ENCODE results near the gene YBX2.
A peak's percentile ranks its signal among the peaks of the same experiment; 100 is the strongest.
"Not testable (repeated sequence)": the region's sequence is repeated elsewhere in the genome, so short reads cannot be mapped to it uniquely, and the experiment has no call there.

YBX2 gene

GRCh38 chr17:7294614-7295153 is at the start of gene YBX2:
Gene YBX2, minus strand, starts transcription at chr17:7294639. Its CDS starts 139 bp downstream, at chr17:7294500.
- H3K27ac ChIP-seq (ENCODE audit: low read depth, low read length): peak within 1 kb of the TSS; percentile 47
- H3K9ac ChIP-seq (ENCODE audit: low read depth, low read length): no peak within 1 kb of the TSS
- peak within 1 kb of the TSS; percentile 66 for H3K4me3 ChIP-seq (ENCODE audit: low read depth, low read length)

DNA sequence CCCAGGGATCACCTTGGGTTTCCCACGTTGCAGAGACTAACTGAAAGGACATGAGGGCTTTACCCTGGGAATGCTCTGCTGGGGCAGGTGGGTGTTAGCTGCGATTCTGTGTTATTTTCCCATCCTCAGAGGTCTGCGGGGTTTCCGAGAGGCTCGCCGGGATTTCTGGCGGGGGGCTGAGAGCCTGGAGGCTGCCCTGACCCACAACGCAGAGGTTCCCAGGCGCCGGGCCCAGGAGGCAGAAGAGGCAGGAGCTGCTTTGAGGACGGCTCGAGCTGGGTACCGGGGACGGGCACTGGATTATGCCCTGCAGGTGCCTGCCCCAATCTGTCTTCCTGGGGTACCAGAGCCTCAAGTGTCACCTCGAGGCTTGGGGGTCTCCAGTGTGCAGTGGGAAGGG is 48.8 kb upstream of the YBX2 start:
- Histone ChIP-seq H3K36me3 (ENCODE audit: control insufficient read depth, insufficient read depth, low read length) (no peaks in the 10 kb centered on the region), H3K27me3 (ENCODE audit: control insufficient read depth, insufficient read depth, low read length) (no peaks in the 10 kb centered on the region), H3K9ac (ENCODE audit: low read depth, low read length) (no peak overlapping the region), H3K9me3 (ENCODE audit: control insufficient read depth, insufficient read depth, low read length) (no peaks in the 10 kb centered on the region), H3K4me3 (ENCODE audit: low read depth, low read length) (no peak overlapping the region), H3K27ac (ENCODE audit: low read depth, low read length) (no peak overlapping the region), H3K4me1 (ENCODE audit: control insufficient read depth, insufficient read depth, low read length) (no peaks in the 10 kb centered on the region)

More at GRCh38 chr17:7294614-7295153, at the start of gene YBX2:
- peaks cover 27% of the 10 kb centered on the region for H3K27me3 ChIP-seq (ENCODE audit: control insufficient read depth, insufficient read depth, low read length)
- peaks cover 9% of the 10 kb centered on the region for H3K4me1 ChIP-seq (ENCODE audit: control insufficient read depth, insufficient read depth, low read length)
- no peaks in the 10 kb centered on the region for H3K36me3 ChIP-seq (ENCODE audit: control insufficient read depth, insufficient read depth, low read length)
- H3K9me3 ChIP-seq (ENCODE audit: control insufficient read depth, insufficient read depth, low read length): no peaks in the 10 kb centered on the region; the same call in 1 of the 2 replicates

GRCh38 chr17:7341842-7342241 is 47.4 kb upstream of the YBX2 start:
- Histone ChIP-seq H3K4me1 (ENCODE audit: control insufficient read depth, insufficient read depth, low read length) (peaks cover 6% of the 10 kb centered on the region; the same call in 1 of the 2 replicates), H3K9me3 (ENCODE audit: control insufficient read depth, insufficient read depth, low read length) (no peaks in the 10 kb centered on the region), H3K9ac (ENCODE audit: low read depth, low read length) (no peak overlapping the region), H3K4me3 (ENCODE audit: low read depth, low read length) (no peak overlapping the region), H3K27ac (ENCODE audit: low read depth, low read length) (no peak overlapping the region), H3K27me3 (ENCODE audit: control insufficient read depth, insufficient read depth, low read length) (no peaks in the 10 kb centered on the region), H3K36me3 (ENCODE audit: control insufficient read depth, insufficient read depth, low read length) (no peaks in the 10 kb centered on the region)

DNA sequence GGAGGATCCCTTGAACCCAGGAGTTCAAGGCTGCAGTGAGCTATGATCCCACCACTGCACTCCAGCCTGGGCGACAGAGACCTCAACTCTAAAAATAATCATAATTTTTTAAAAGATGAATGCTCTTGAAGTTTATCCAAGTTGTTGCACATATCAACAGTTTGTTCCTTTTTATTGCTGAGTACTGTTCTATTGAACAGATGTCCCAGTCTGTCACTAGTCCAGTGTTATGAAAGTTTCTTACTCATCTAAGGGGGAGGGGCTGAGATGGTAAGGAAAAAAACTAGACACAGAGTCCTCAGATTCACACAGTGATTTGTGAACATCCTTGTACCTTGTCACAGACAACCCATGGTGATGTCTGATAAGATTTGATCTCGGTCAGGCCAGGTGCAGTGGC is 45.7 kb upstream of the YBX2 start:
- no peak overlapping the region for H3K9ac ChIP-seq (ENCODE audit: low read depth, low read length)
- no peak overlapping the region for H3K4me3 ChIP-seq (ENCODE audit: low read depth, low read length)
- peaks cover 11% of the 10 kb centered on the region; the same call in 1 of the 2 replicates for H3K4me1 ChIP-seq (ENCODE audit: control insufficient read depth, insufficient read depth, low read length)
- no peaks in the 10 kb centered on the region for H3K9me3 ChIP-seq (ENCODE audit: control insufficient read depth, insufficient read depth, low read length)
- H3K27ac ChIP-seq (ENCODE audit: low read depth, low read length): no peak overlapping the region
- no peaks in the 10 kb centered on the region for H3K36me3 ChIP-seq (ENCODE audit: control insufficient read depth, insufficient read depth, low read length)
- H3K27me3 ChIP-seq (ENCODE audit: control insufficient read depth, insufficient read depth, low read length): no peaks in the 10 kb centered on the region

- H3K36me3 ChIP-seq (ENCODE audit: control insufficient read depth, insufficient read depth, low read length); H3K27me3 ChIP-seq (ENCODE audit: control insufficient read depth, insufficient read depth, low read length); H3K9me3 ChIP-seq (ENCODE audit: control insufficient read depth, insufficient read depth, low read length); H3K9ac ChIP-seq (ENCODE audit: low read depth, low read length); H3K27ac ChIP-seq (ENCODE audit: low read depth, low read length); H3K4me3 ChIP-seq (ENCODE audit: low read depth, low read length): not testable (repeated sequence)
- H3K4me1 ChIP-seq (ENCODE audit: control insufficient read depth, insufficient read depth, low read length): peaks cover 11% of the 10 kb centered on the region; the same call in 1 of the 2 replicates
Measured at GRCh38 chr17:7337600-7337999, 43.2 kb upstream of the YBX2 start.

GRCh38 chr17:7336240-7337175 is 42.1 kb upstream of the YBX2 start, which contains the start of gene ACAP1:
Gene ACAP1, plus strand, starts transcription at chr17:7336529. Its CDS starts 206 bp downstream, at chr17:7336735.
- Histone ChIP-seq H3K36me3 (ENCODE audit: control insufficient read depth, insufficient read depth, low read length) (no peaks in the 10 kb centered on the region), H3K4me1 (ENCODE audit: control insufficient read depth, insufficient read depth, low read length) (peaks cover 11% of the 10 kb centered on the region; the same call in 1 of the 2 replicates), H3K27ac (ENCODE audit: low read depth, low read length) (peak within 1 kb of the TSS; percentile 77), H3K9ac (ENCODE audit: low read depth, low read length) (peak within 1 kb of the TSS; percentile 5; the same call in 1 of the 2 replicates), H3K9me3 (ENCODE audit: control insufficient read depth, insufficient read depth, low read length) (no peaks in the 10 kb centered on the region), H3K4me3 (ENCODE audit: low read depth, low read length) (peak within 1 kb of the TSS; percentile 41), H3K27me3 (ENCODE audit: control insufficient read depth, insufficient read depth, low read length) (no peaks in the 10 kb centered on the region)

GRCh38 chr17:7335765-7336164 is 41.3 kb upstream of the YBX2 start:
- H3K9me3 ChIP-seq (ENCODE audit: control insufficient read depth, insufficient read depth, low read length); H3K36me3 ChIP-seq (ENCODE audit: control insufficient read depth, insufficient read depth, low read length); H3K4me3 ChIP-seq (ENCODE audit: low read depth, low read length); H3K27ac ChIP-seq (ENCODE audit: low read depth, low read length); H3K27me3 ChIP-seq (ENCODE audit: control insufficient read depth, insufficient read depth, low read length); H3K9ac ChIP-seq (ENCODE audit: low read depth, low read length): not testable (repeated sequence)
- H3K4me1 ChIP-seq (ENCODE audit: control insufficient read depth, insufficient read depth, low read length): peaks cover 14% of the 10 kb centered on the region; the same call in 1 of the 2 replicates

DNA sequence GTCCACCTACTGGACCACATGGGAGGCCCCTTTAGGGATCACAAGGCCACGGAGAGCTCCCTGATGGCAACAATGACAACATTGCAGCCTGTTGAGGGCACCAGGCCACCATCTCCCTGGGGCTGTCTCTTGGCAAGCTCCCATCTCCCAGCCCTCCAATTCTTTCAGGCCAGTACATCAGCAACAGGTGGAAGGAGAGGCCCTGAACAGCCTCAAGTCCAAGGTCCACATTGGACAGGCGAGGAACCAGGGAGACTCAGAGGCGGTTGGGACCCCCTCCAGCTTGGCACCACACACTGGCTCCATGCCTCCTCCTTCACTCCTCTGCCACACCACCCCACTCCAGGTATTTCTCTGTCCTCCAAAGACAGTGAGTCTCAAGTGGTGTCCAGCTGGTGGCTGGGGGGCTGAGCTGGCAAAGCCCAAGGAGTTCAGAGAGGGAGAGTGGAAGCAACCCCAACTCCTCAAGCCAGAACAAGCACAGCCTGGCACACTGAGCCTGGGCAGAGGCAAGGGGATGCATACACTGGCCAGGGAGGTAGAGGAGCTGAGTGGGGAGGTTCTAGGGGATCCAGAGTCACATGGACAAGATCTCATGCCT is 40.6 kb upstream of the YBX2 start:
- no peaks in the 10 kb centered on the region for H3K9me3 ChIP-seq (ENCODE audit: control insufficient read depth, insufficient read depth, low read length)
- no peak overlapping the region for H3K4me3 ChIP-seq (ENCODE audit: low read depth, low read length)
- peaks cover 18% of the 10 kb centered on the region; the same call in 1 of the 2 replicates for H3K4me1 ChIP-seq (ENCODE audit: control insufficient read depth, insufficient read depth, low read length)
- H3K27me3 ChIP-seq (ENCODE audit: control insufficient read depth, insufficient read depth, low read length): no peaks in the 10 kb centered on the region
- H3K36me3 ChIP-seq (ENCODE audit: control insufficient read depth, insufficient read depth, low read length): no peaks in the 10 kb centered on the region
- no peak overlapping the region for H3K27ac ChIP-seq (ENCODE audit: low read depth, low read length)
- no peak overlapping the region for H3K9ac ChIP-seq (ENCODE audit: low read depth, low read length)

- not testable (repeated sequence) for H3K9me3 ChIP-seq (ENCODE audit: control insufficient read depth, insufficient read depth, low read length); H3K27ac ChIP-seq (ENCODE audit: low read depth, low read length); H3K9ac ChIP-seq (ENCODE audit: low read depth, low read length); H3K4me3 ChIP-seq (ENCODE audit: low read depth, low read length); H3K27me3 ChIP-seq (ENCODE audit: control insufficient read depth, insufficient read depth, low read length); H3K36me3 ChIP-seq (ENCODE audit: control insufficient read depth, insufficient read depth, low read length)
- H3K4me1 ChIP-seq (ENCODE audit: control insufficient read depth, insufficient read depth, low read length): peaks cover 22% of the 10 kb centered on the region; the same call in 1 of the 2 replicates
Measured at GRCh38 chr17:7332600-7333069, 38.2 kb upstream of the YBX2 start.

DNA sequence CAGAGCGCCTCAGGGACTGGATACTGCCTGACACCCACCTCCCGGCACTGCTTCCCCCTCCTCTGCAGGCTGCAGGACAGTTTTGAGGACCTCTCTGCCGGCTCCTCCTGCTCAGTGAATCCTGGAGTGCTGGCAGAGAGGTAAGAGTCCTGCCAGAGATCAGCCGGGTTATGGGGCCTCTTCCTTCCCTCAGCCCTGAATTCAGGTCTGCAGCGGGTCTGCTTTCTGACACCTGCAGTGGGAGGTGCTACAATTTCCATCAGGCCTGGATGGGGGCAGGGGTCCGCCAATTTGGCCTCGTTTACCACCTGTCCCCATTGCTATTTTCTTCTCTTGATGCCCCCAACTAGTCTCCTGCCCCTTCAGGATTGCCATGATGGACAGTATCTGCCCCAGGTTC is 37.7 kb upstream of the YBX2 start:
- Histone ChIP-seq H3K36me3 (ENCODE audit: control insufficient read depth, insufficient read depth, low read length) (no peaks in the 10 kb centered on the region), H3K4me1 (ENCODE audit: control insufficient read depth, insufficient read depth, low read length) (peaks cover 19% of the 10 kb centered on the region; the same call in 1 of the 2 replicates), H3K4me3 (ENCODE audit: low read depth, low read length) (no peak overlapping the region), H3K27ac (ENCODE audit: low read depth, low read length) (no peak overlapping the region), H3K27me3 (ENCODE audit: control insufficient read depth, insufficient read depth, low read length) (no peaks in the 10 kb centered on the region), H3K9me3 (ENCODE audit: control insufficient read depth, insufficient read depth, low read length) (no peaks in the 10 kb centered on the region), H3K9ac (ENCODE audit: low read depth, low read length) (no peak overlapping the region)
